Measurements from ENCODE around the gene MAN2B1. TPM values are rescaled to one million over a fixed set of nuclear protein-coding genes. Genes with fewer than 3 reads are reported as not detected.
A peak's percentile ranks its signal among the peaks of the same experiment; 100 is the strongest.
"Not testable (repeated sequence)": the region's sequence is repeated elsewhere in the genome, so short reads cannot be mapped to it uniquely, and the experiment has no call there.

The MAN2B1 gene
- total RNA-seq, 1 donor from 2014 or later: 10.6 TPM

- DNase-seq (ENCODE audit: low spot score in 2 of 2) (no peak), FAIRE-seq (no peak)
Measured at GRCh38 chr19:12689581-12690216, 23.2 kb upstream of the MAN2B1 start.

- no peak for FAIRE-seq
- no peak for DNase-seq (ENCODE audit: low spot score in 2 of 2)
Measured at GRCh38 chr19:12689012-12689411, 22.5 kb upstream of the MAN2B1 start.

GRCh38 chr19:12687496-12688196 is 21.1 kb upstream of the MAN2B1 start, which contains the start of gene GNG14:
Gene GNG14, plus strand, starts transcription at chr19:12687998. Its CDS starts 51 bp downstream, at chr19:12688049.
- FAIRE-seq (no peak), DNase-seq (ENCODE audit: low spot score in 2 of 2) (no peak)

- FAIRE-seq (no peak), DNase-seq (ENCODE audit: low spot score in 2 of 2) (no peak)
Measured at GRCh38 chr19:12685831-12686230, 19.3 kb upstream of the MAN2B1 start.

- FAIRE-seq (peak; percentile 10), DNase-seq (ENCODE audit: low spot score in 2 of 2) (peak; percentile 90 to 95)
Measured at GRCh38 chr19:12681074-12681987, 14.8 kb upstream of the MAN2B1 start, which contains the start of gene DHPS. Gene DHPS, minus strand, starts transcription at chr19:12681880. Its CDS starts 114 bp downstream, at chr19:12681766.

- FAIRE-seq (no peak), DNase-seq (ENCODE audit: low spot score in 2 of 2) (no peak)
Measured at GRCh38 chr19:12680034-12680433, 13.5 kb upstream of the MAN2B1 start.

GRCh38 chr19:12678039-12678438 is 11.5 kb upstream of the MAN2B1 start:
- DNase-seq (ENCODE audit: low spot score in 2 of 2); FAIRE-seq: not testable (repeated sequence)

- no peak for DNase-seq (ENCODE audit: low spot score in 2 of 2)
- FAIRE-seq: no peak
Measured at GRCh38 chr19:12676928-12677327, 10.4 kb upstream of the MAN2B1 start.

GRCh38 chr19:12676384-12676792 is 9.8 kb upstream of the MAN2B1 start:
- DNase-seq (ENCODE audit: low spot score in 2 of 2): peak in 1 of 2 donors; percentile 75
- no peak for FAIRE-seq

- FAIRE-seq (no peak), DNase-seq (ENCODE audit: low spot score in 2 of 2) (no peak)
Measured at GRCh38 chr19:12675940-12676339, 9.4 kb upstream of the MAN2B1 start.

GRCh38 chr19:12675399-12675798 is 8.9 kb upstream of the MAN2B1 start:
- FAIRE-seq (no peak), DNase-seq (ENCODE audit: low spot score in 2 of 2) (no peak)

- FAIRE-seq (no peak), DNase-seq (ENCODE audit: low spot score in 2 of 2) (no peak)
Measured at GRCh38 chr19:12672744-12673143, 6.2 kb upstream of the MAN2B1 start.

GRCh38 chr19:12670159-12670928 is 3.8 kb upstream of the MAN2B1 start:
- no peak for FAIRE-seq

GRCh38 chr19:12669270-12670158 is 3.0 kb upstream of the MAN2B1 start:
- FAIRE-seq: no peak
- DNase-seq (ENCODE audit: low spot score in 2 of 2): peak; percentile 85 to 86

More at GRCh38 chr19:12670159-12670928, 3.8 kb upstream of the MAN2B1 start:
- DNase-seq (ENCODE audit: low spot score in 2 of 2): no peak

GRCh38 chr19:12668932-12669269 is 2.4 kb upstream of the MAN2B1 start:
- peak in 1 of 2 donors; percentile 66 for DNase-seq (ENCODE audit: low spot score in 2 of 2)
- FAIRE-seq: no peak

- FAIRE-seq: no peak
- no peak for DNase-seq (ENCODE audit: low spot score in 2 of 2)
Measured at GRCh38 chr19:12668346-12668745, 1.8 kb upstream of the MAN2B1 start.

GRCh38 chr19:12667731-12668302 is 1.3 kb upstream of the MAN2B1 start:
- DNase-seq (ENCODE audit: low spot score in 2 of 2) (no peak), FAIRE-seq (no peak)

GRCh38 chr19:12665671-12666264 is 774 bp downstream of the MAN2B1 start:
- DNase-seq (ENCODE audit: low spot score in 2 of 2) (no peak), FAIRE-seq (no peak)

GRCh38 chr19:12665281-12665573 is 1.3 kb downstream of the MAN2B1 start:
- no peak for DNase-seq (ENCODE audit: low spot score in 2 of 2)
- FAIRE-seq: no peak

All from frontal cortex (tissue), 4 donors.